ENCODE data around the gene PREX1. TPM values are rescaled to one million over a fixed set of nuclear protein-coding genes. Genes with fewer than 3 reads are reported as not detected.

PREX1 gene
- total RNA-seq, 1 donor from 2014 or later = 66.0 TPM

DNA sequence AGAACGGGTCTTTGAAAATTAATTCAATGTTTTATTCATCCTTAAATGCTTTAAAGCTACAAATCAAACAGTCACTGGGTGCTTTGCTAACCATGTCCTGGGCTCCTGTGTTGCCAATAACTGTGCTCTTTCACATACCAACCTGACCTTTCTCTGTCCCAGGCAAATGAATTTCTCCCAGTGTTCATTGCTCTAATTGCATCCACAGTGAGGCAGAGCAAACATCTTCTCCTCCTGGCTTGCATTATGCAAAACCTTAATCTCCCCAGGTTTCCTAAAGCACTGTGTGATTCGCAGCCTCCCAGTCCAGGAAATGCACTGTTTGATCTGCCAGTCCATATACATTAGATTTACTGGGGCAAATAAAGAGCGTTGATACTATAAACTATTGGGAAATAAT is 219.0 kb downstream of the PREX1 start:
- Histone ChIP-seq H3K4me1 (no peaks in the 10 kb centered on the region), H3K36me3 (no peaks in the 10 kb centered on the region), H3K9me3 (no peaks in the 10 kb centered on the region), H3K4me3 (no peak overlapping the region), H3K27me3 (peaks cover 11% of the 10 kb centered on the region), H3K27ac (no peak overlapping the region)
- ATAC-seq (no peak), DNase-seq (no peak)
- TF ChIP-seq, protein P1, sequence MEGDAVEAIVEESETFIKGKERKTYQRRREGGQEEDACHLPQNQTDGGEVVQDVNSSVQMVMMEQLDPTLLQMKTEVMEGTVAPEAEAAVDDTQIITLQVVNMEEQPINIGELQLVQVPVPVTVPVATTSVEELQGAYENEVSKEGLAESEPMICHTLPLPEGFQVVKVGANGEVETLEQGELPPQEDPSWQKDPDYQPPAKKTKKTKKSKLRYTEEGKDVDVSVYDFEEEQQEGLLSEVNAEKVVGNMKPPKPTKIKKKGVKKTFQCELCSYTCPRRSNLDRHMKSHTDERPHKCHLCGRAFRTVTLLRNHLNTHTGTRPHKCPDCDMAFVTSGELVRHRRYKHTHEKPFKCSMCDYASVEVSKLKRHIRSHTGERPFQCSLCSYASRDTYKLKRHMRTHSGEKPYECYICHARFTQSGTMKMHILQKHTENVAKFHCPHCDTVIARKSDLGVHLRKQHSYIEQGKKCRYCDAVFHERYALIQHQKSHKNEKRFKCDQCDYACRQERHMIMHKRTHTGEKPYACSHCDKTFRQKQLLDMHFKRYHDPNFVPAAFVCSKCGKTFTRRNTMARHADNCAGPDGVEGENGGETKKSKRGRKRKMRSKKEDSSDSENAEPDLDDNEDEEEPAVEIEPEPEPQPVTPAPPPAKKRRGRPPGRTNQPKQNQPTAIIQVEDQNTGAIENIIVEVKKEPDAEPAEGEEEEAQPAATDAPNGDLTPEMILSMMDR (IDR thresholded peaks at IDR 0.05) = no peak
- intact Hi-C loops (cut with DNase I) = no loop called here

DNA sequence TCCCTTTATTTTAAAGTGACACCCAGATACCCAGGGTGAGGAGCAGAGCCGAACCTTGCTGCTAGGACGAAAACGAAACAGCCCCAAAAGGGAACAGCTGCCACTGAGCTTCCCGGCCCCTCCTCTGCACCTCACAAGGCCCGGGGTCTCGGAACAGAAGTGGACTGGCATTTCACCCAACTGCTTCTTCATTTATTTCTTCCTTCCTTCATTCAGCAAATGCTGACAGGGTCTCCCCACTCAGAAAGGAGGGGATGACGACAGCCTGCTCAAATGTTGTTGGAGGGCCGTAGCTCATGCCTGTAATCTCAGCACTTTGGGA is 220.3 kb downstream of the PREX1 start:
- ATAC-seq = no peak
- no peaks in the 10 kb centered on the region for H3K36me3 ChIP-seq
- intact Hi-C loops (cut with DNase I) = no loop called here

DNA sequence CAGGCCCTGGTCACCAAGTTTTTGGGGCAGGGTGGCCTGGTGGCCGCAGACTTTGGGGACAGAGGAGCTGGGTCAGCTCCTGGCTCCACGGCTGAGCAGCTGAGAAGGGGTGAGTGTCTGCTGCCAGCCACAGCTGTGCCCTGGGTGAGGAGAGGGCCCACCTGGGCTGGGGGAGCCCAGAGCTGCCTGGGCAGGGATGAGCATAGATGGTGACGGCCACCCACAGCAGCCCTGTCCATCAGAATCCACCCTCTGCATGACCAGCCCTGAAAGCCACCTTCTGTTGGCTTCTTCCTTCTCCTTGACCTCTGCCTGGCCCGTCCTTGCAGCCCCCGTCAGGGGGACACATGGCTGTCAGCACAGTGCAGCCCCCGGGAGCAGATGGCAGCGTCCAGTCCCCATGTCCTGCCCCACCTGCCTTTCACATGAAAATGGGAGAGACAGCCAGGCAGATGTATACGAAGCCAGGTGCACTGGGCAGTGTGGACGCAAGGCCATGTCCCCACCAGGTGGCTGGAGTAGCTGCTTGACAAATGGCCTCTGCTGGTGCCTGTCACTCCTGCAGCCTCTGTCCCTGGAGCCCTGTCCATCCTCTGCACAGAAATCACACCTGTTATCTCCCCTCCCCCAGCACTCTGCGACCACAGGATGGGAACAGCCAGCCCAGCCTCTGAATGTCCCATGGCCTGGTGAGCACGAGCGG is 220.8 kb downstream of the PREX1 start:
- intact Hi-C loops (cut with DNase I) = no loop called here
- DNase-seq (peak; percentile 56), ATAC-seq (peak; percentile 26)

More for the DNA sequence above, 220.3 kb downstream of the PREX1 start:
- Histone ChIP-seq H3K9me3 (no peaks in the 10 kb centered on the region), H3K27ac (no peak overlapping the region), H3K4me1 (no peaks in the 10 kb centered on the region), H3K27me3 (peaks cover 11% of the 10 kb centered on the region), H3K4me3 (no peak overlapping the region)
- TF ChIP-seq, protein P1 (IDR thresholded peaks at IDR 0.05) = no peak
- DNase-seq = peak; percentile 40

DNA sequence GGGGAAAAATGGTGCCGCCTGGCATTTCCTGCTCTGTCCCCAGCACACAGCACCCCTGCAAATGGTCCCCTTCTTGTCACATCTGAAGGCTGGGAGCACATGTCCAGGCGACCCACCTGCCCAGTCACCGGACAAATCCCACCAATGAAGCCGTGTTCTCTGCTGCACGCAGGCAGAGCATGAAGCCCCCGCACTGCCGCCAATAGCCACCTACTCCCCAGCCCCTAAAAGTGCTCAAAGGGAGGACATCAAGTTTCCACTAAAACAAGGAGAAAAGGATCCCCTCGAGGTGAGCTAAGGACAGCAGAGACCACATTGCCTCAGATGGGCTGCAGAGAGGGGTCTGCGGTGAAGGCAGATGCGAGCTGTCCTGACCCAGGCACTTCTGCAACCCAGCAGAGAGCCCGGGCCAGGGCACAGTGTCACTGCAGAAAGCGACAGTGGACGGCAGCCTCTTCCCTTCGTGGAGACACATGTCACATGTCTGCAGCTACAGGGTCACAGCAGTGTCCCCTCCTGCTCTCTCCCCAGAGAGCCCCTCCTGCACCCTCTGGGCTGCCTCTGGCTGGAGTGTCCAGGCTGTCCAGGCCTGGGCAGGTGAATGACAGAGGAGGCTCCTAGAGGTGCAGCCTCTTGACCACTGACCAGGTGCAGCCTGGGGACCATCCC is 221.5 kb downstream of the PREX1 start:
- TF ChIP-seq, protein P1 (IDR thresholded peaks at IDR 0.05) = no peak
- Histone ChIP-seq H3K4me3 (no peak overlapping the region), H3K36me3 (no peaks in the 10 kb centered on the region), H3K27ac (no peak overlapping the region), H3K27me3 (peaks cover 16% of the 10 kb centered on the region), H3K9me3 (no peaks in the 10 kb centered on the region), H3K4me1 (no peaks in the 10 kb centered on the region)
- peak; percentile 42 for DNase-seq
- peak; percentile 22 for ATAC-seq
- intact Hi-C loops (cut with DNase I) = no loop called here

More for the DNA sequence above, 220.8 kb downstream of the PREX1 start:
- Histone ChIP-seq H3K27ac (no peak overlapping the region), H3K4me1 (no peaks in the 10 kb centered on the region), H3K27me3 (peaks cover 11% of the 10 kb centered on the region), H3K9me3 (no peaks in the 10 kb centered on the region), H3K36me3 (no peaks in the 10 kb centered on the region), H3K4me3 (no peak overlapping the region)
- TF ChIP-seq, protein P1 (IDR thresholded peaks at IDR 0.05) = no peak

DNA sequence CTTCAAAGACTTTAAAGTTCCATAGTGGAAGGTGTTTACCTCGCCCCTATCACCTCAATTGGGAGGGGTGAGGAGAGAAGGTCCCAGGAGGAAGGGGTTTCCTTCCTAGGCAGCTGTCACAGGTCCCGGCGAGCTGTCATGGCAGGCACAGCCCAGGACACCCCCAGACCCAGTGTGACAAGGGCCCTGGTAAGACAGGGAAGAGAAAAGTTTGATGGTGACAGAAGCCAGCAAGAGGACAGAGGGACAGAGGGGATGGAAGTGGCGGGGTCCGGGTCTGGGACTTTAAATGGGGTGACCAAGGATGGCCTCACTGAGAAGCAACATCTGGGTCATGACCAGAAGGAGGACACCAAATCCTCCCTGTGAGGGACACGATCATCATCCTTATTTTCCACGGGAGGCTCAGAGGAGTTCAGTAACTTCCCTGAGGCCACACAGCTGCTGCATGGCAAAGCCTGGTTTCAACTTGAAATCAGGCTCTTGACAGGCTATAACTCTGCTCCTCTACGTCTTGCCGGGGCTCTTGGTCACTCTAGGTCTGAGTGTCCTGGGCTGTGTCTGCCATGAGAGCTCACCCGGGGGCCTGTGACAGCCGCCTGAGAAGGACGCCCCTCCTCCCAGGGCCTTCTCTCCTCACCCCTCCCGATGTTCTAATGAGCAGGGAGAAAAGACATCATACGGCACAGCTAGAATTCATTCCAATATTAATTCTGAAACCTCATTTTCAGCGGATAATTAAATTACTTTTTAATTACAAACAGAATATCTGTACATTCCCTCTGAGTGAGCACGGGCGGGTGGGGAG is 222.2 kb downstream of the PREX1 start:
- H3K27ac ChIP-seq = no peak overlapping the region
- H3K9me3 ChIP-seq = no peaks in the 10 kb centered on the region
- DNase-seq (peak; percentile 39), ATAC-seq (no peak)
- no peaks in the 10 kb centered on the region for H3K36me3 ChIP-seq
- intact Hi-C loops (cut with DNase I) = no loop called here
- TF ChIP-seq, protein P1 (IDR thresholded peaks at IDR 0.05) = no peak
- H3K4me3 ChIP-seq = no peak overlapping the region
- H3K4me1 ChIP-seq = no peaks in the 10 kb centered on the region
- H3K27me3 ChIP-seq = peaks cover 16% of the 10 kb centered on the region

Data from upper lobe of right lung (tissue), 1 donor.